ENCODE measurements around the gene RBM20. TPM values are rescaled to one million over a fixed set of nuclear protein-coding genes. Genes with fewer than 3 reads are reported as not detected.

RBM20 gene
- total RNA-seq, 1 experiment from 2014 or later, result not detected

GRCh38 chr10:110772454-110773025 is 128.4 kb downstream of the RBM20 start:
- intact Hi-C loops (cut with micrococcal nuclease; ENCODE audit: unreplicated experiment), result no loop called here
- no peaks in the 10 kb centered on the region for H3K36me3 Mint-ChIP-seq (ENCODE audit: insufficient read depth, unreplicated experiment)

GRCh38 chr10:110773693-110774068 is 129.5 kb downstream of the RBM20 start:
- no TSS peak for BruUV-seq (replicated peaks)
- no peak for DNase-seq
- no peak overlapping the region for H3K4me3 Mint-ChIP-seq (ENCODE audit: low read depth, unreplicated experiment)
- H3K4me1 Mint-ChIP-seq (ENCODE audit: low read depth, unreplicated experiment), result peaks cover 18% of the 10 kb centered on the region
- no peaks in the 10 kb centered on the region for H3K9me3 Mint-ChIP-seq (ENCODE audit: low read depth, unreplicated experiment)
- TF ChIP-seq, protein P1, sequence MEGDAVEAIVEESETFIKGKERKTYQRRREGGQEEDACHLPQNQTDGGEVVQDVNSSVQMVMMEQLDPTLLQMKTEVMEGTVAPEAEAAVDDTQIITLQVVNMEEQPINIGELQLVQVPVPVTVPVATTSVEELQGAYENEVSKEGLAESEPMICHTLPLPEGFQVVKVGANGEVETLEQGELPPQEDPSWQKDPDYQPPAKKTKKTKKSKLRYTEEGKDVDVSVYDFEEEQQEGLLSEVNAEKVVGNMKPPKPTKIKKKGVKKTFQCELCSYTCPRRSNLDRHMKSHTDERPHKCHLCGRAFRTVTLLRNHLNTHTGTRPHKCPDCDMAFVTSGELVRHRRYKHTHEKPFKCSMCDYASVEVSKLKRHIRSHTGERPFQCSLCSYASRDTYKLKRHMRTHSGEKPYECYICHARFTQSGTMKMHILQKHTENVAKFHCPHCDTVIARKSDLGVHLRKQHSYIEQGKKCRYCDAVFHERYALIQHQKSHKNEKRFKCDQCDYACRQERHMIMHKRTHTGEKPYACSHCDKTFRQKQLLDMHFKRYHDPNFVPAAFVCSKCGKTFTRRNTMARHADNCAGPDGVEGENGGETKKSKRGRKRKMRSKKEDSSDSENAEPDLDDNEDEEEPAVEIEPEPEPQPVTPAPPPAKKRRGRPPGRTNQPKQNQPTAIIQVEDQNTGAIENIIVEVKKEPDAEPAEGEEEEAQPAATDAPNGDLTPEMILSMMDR (IDR thresholded peaks at IDR 0.05; ENCODE audit: unreplicated experiment), result no peak
- no peak overlapping the region for H3K27ac Mint-ChIP-seq (ENCODE audit: unreplicated experiment)
- intact Hi-C loops (cut with micrococcal nuclease; ENCODE audit: unreplicated experiment), result no loop called here
- CTCF ChIA-PET, result no interaction called here
- peaks cover 14% of the 10 kb centered on the region for H3K27me3 Mint-ChIP-seq (ENCODE audit: unreplicated experiment)
- H3K36me3 Mint-ChIP-seq (ENCODE audit: insufficient read depth, unreplicated experiment), result no peaks in the 10 kb centered on the region

More at GRCh38 chr10:110772454-110773025, 128.4 kb downstream of the RBM20 start:
- H3K27me3 Mint-ChIP-seq (ENCODE audit: unreplicated experiment), result peaks cover 3% of the 10 kb centered on the region
- CTCF ChIA-PET, result no interaction called here
- no peak overlapping the region for H3K27ac Mint-ChIP-seq (ENCODE audit: unreplicated experiment)
- BruUV-seq (replicated peaks), result no TSS peak
- TF ChIP-seq, protein P1 (IDR thresholded peaks at IDR 0.05; ENCODE audit: unreplicated experiment), result no peak
- no peak overlapping the region for H3K4me3 Mint-ChIP-seq (ENCODE audit: low read depth, unreplicated experiment)
- no peaks in the 10 kb centered on the region for H3K9me3 Mint-ChIP-seq (ENCODE audit: low read depth, unreplicated experiment)
- peaks cover 18% of the 10 kb centered on the region for H3K4me1 Mint-ChIP-seq (ENCODE audit: low read depth, unreplicated experiment)
- no peak for DNase-seq

GRCh38 chr10:110774069-110775019 is 130.2 kb downstream of the RBM20 start:
- Mint-ChIP-seq H3K27me3 (ENCODE audit: unreplicated experiment) (peaks cover 21% of the 10 kb centered on the region), H3K4me1 (ENCODE audit: low read depth, unreplicated experiment) (peaks cover 18% of the 10 kb centered on the region), H3K36me3 (ENCODE audit: insufficient read depth, unreplicated experiment) (no peaks in the 10 kb centered on the region), H3K9me3 (ENCODE audit: low read depth, unreplicated experiment) (no peaks in the 10 kb centered on the region), H3K4me3 (ENCODE audit: low read depth, unreplicated experiment) (no peak overlapping the region), H3K27ac (ENCODE audit: unreplicated experiment) (no peak overlapping the region)
- no peak for DNase-seq
- intact Hi-C loops (cut with micrococcal nuclease; ENCODE audit: unreplicated experiment), result no loop called here
- CTCF ChIA-PET, result interaction anchor here (1.1 kb wide), 1 partner anchor 28 kb away, joined by 3 read pairs; no protein-coding TSS in a partner anchor
- no TSS peak for BruUV-seq (replicated peaks)
- TF ChIP-seq, protein P1 (IDR thresholded peaks at IDR 0.05; ENCODE audit: unreplicated experiment), result no peak

GRCh38 chr10:110775020-110775375 is 130.9 kb downstream of the RBM20 start:
- Mint-ChIP-seq H3K27me3 (ENCODE audit: unreplicated experiment) (peaks cover 23% of the 10 kb centered on the region), H3K27ac (ENCODE audit: unreplicated experiment) (no peak overlapping the region), H3K9me3 (ENCODE audit: low read depth, unreplicated experiment) (no peaks in the 10 kb centered on the region), H3K4me1 (ENCODE audit: low read depth, unreplicated experiment) (peaks cover 18% of the 10 kb centered on the region), H3K36me3 (ENCODE audit: insufficient read depth, unreplicated experiment) (no peaks in the 10 kb centered on the region), H3K4me3 (ENCODE audit: low read depth, unreplicated experiment) (no peak overlapping the region)
- intact Hi-C loops (cut with micrococcal nuclease; ENCODE audit: unreplicated experiment), result no loop called here
- no peak for DNase-seq
- BruUV-seq (replicated peaks), result no TSS peak
- CTCF ChIA-PET, result interaction anchor here (1.1 kb wide), 1 partner anchor 28 kb away, joined by 3 read pairs; no protein-coding TSS in a partner anchor
- TF ChIP-seq, protein P1 (IDR thresholded peaks at IDR 0.05; ENCODE audit: unreplicated experiment), result no peak

Data from Calu3 (cell line).